Transverse colon (tissue), 4 donors: ENCODE results near the gene GCA.

Source experiments
- POLR2A ChIP-seq: fragments of 450-650 bp; IDR thresholded peaks from one replicate; pipeline ENCODE4 v1.6.1; 2016; ENCODE audit warnings: antibody characterized with exemption, mild to moderate bottlenecking, moderate library complexity
- POLR2AphosphoS5 ChIP-seq, 3 donors: sonication (generic); formaldehyde crosslinking; IDR thresholded peaks; one replicate each; pipeline ENCODE4 v1.6.1; 2016; ENCODE audit warnings: antibody characterized with exemption in 3 of 3
- TF ChIP-seq, protein P1 (sequence below), 5 experiments: fragments of 200-600 bp in 3 of 5; fragments of 450-650 bp in 2 of 5; sonication (generic) in 3 of 5; IDR thresholded peaks; 1 replicate in 2 of 5; 2 replicates in 3 of 5; pipeline ENCODE4 v1.5.1; 2016 to 2017; ENCODE audit warnings: antibody characterized with exemption in 5 of 5, inconsistent platforms in 3 of 5, mild to moderate bottlenecking in 2 of 5, moderate library complexity in 1 of 5

- no peak for TF ChIP-seq POLR2AphosphoS5 (IDR thresholded peaks at IDR 0.05)
- TF ChIP-seq, protein P1, sequence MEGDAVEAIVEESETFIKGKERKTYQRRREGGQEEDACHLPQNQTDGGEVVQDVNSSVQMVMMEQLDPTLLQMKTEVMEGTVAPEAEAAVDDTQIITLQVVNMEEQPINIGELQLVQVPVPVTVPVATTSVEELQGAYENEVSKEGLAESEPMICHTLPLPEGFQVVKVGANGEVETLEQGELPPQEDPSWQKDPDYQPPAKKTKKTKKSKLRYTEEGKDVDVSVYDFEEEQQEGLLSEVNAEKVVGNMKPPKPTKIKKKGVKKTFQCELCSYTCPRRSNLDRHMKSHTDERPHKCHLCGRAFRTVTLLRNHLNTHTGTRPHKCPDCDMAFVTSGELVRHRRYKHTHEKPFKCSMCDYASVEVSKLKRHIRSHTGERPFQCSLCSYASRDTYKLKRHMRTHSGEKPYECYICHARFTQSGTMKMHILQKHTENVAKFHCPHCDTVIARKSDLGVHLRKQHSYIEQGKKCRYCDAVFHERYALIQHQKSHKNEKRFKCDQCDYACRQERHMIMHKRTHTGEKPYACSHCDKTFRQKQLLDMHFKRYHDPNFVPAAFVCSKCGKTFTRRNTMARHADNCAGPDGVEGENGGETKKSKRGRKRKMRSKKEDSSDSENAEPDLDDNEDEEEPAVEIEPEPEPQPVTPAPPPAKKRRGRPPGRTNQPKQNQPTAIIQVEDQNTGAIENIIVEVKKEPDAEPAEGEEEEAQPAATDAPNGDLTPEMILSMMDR (IDR thresholded peaks at IDR 0.05), result no peak
- no peak for TF ChIP-seq POLR2A
Observed at GRCh38 chr2:162315938-162316337, 28.0 kb upstream of the GCA start.
